ENCODE results near the gene PIH1D1.

Gene PIH1D1

DNA sequence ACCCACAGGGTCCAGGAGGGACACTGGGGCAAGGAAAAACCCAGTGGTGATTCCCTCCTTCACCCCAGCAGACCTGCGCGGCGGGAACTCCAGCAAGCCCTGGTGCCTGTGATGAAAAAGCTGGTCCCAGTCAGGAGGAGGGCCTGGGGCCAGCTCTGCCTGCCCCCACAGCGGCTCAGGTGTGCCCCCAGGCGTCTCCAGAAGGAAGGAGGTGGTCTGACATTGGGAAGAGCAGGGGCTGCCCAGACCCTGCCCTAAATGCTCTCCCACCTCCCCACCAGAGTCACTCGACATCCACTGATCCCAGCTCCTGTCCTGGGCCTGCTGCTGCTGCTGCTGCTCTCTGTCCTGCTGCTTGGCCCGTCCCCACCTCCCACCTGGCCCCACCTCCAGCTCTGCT, 34.5 kb downstream of the PIH1D1 start:
- TF ChIP-seq, protein P1, sequence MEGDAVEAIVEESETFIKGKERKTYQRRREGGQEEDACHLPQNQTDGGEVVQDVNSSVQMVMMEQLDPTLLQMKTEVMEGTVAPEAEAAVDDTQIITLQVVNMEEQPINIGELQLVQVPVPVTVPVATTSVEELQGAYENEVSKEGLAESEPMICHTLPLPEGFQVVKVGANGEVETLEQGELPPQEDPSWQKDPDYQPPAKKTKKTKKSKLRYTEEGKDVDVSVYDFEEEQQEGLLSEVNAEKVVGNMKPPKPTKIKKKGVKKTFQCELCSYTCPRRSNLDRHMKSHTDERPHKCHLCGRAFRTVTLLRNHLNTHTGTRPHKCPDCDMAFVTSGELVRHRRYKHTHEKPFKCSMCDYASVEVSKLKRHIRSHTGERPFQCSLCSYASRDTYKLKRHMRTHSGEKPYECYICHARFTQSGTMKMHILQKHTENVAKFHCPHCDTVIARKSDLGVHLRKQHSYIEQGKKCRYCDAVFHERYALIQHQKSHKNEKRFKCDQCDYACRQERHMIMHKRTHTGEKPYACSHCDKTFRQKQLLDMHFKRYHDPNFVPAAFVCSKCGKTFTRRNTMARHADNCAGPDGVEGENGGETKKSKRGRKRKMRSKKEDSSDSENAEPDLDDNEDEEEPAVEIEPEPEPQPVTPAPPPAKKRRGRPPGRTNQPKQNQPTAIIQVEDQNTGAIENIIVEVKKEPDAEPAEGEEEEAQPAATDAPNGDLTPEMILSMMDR (IDR thresholded peaks at IDR 0.05; ENCODE audit: low read depth, low read length, missing control alignments), result no peak
- in situ Hi-C loops (cut with HindIII; ENCODE audit: low sequenced_read_pairs), result no loop called here
- no peak overlapping the region for H3K4me3 ChIP-seq (ENCODE audit: low read depth, low read length)
- DNase-seq (ENCODE audit: low read depth), result no peak

DNA sequence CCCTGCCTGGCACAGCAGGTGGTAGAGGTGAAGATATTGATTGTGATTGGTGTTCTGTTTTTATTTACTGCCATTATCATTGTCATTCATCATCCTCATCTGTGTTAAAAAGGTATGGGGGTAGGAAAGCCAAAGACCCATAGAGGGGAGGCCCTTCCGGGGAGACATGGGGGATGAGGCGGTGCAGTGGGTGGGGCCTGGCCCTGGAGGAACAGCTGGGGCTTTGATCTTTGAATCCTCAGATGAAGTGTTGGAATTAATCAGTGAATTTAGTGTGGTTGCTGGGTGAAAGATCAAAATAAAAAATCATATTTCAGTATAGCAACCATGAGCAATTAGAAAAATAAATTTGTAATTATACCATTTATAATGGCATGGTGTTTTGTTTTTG, 35.8 kb downstream of the PIH1D1 start:
- in situ Hi-C loops (cut with HindIII; ENCODE audit: low sequenced_read_pairs), result no loop called here
- no peak for DNase-seq (ENCODE audit: low read depth)
- no peak overlapping the region for H3K4me3 ChIP-seq (ENCODE audit: low read depth, low read length)
- TF ChIP-seq, protein P1 (IDR thresholded peaks at IDR 0.05; ENCODE audit: low read depth, low read length, missing control alignments), result no peak

DNA sequence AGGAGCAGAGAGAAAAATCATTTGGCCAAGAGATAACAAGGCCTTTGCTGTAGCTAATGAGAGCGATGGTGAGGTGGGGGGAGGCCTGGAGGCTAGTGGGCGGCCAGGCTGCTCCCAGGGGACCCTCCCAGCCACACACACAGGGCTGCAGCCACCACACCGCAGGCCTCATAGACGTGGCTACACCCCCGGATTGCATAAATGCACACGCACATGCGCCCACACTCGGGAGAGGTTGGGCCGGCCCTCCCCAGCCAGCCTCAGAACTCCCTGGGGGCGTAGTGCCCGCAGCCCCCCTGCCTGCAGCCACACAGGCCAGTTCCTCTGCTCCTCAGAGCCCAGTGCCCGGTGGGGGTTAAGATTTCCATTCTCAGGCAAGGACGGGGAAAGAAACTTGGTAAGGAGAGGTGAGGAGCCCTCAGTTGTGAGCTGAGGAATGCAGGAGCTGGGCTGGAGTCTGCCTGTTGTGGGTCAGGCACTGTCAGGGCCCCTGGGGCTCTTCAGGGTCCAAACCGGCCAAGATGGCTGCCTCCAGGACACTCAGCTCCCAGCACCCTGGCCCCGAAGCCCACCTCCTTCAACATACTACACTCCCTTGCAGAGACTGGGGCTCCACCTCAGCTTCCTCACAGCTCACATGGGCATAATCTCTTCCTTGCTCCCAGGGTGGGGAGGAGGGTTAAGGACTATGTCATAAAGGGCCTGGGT, 36.4 kb downstream of the PIH1D1 start:
- H3K4me3 ChIP-seq (ENCODE audit: low read depth, low read length), result no peak overlapping the region
- in situ Hi-C loops (cut with HindIII; ENCODE audit: low sequenced_read_pairs), result no loop called here
- TF ChIP-seq, protein P1 (IDR thresholded peaks at IDR 0.05; ENCODE audit: low read depth, low read length, missing control alignments), result no peak
- no peak for DNase-seq (ENCODE audit: low read depth)

DNA sequence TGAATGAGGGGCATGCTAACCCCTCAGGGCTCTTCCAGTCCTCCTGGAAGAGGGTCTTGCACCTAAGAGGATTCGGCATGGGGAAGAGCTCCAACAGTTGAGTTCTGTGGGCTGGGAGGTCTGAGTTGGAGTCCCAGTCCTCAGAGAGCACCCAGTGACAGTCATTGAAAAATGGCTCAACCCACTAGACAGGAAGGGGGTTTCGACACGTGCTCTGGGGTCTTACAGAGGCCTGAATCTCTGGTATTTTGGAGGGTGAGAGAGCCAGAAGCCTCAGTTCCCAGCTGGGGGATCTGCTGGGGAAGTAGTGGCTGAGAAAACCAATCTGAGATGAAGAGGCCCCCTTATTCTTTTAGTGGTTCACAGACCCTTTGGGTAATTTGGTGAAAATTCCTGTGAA, 37.4 kb downstream of the PIH1D1 start:
- in situ Hi-C loops (cut with HindIII; ENCODE audit: low sequenced_read_pairs), result no loop called here
- no peak for DNase-seq (ENCODE audit: low read depth)

DNA sequence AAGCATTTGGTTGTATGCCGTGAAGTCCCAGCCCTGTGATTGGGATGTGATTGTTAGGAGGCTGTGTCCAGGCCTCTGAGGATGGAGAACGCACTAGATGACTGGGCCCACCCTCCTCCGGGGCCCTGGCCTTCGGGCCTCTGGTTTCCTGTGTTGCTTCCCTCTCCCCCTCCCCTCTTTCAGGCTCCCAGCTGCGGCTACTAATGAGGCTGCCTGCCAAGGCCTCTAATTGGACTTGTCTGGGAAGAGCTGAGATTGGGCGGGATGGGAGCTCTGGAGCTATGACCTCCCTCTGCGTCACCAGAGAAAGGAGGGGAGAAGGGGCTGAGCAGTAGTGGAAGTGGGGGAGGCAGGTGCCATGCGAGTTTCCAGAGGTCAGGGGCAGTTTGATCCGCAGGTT, 38.3 kb downstream of the PIH1D1 start:
- in situ Hi-C loops (cut with HindIII; ENCODE audit: low sequenced_read_pairs), result no loop called here
- no peak overlapping the region for H3K4me3 ChIP-seq (ENCODE audit: low read depth, low read length)
- TF ChIP-seq, protein P1 (IDR thresholded peaks at IDR 0.05; ENCODE audit: low read depth, low read length, missing control alignments), result no peak
- DNase-seq (ENCODE audit: low read depth), result no peak

More for the DNA sequence above, 37.4 kb downstream of the PIH1D1 start:
- H3K4me3 ChIP-seq (ENCODE audit: low read depth, low read length), result no peak overlapping the region
- TF ChIP-seq, protein P1 (IDR thresholded peaks at IDR 0.05; ENCODE audit: low read depth, low read length, missing control alignments), result no peak

DNA sequence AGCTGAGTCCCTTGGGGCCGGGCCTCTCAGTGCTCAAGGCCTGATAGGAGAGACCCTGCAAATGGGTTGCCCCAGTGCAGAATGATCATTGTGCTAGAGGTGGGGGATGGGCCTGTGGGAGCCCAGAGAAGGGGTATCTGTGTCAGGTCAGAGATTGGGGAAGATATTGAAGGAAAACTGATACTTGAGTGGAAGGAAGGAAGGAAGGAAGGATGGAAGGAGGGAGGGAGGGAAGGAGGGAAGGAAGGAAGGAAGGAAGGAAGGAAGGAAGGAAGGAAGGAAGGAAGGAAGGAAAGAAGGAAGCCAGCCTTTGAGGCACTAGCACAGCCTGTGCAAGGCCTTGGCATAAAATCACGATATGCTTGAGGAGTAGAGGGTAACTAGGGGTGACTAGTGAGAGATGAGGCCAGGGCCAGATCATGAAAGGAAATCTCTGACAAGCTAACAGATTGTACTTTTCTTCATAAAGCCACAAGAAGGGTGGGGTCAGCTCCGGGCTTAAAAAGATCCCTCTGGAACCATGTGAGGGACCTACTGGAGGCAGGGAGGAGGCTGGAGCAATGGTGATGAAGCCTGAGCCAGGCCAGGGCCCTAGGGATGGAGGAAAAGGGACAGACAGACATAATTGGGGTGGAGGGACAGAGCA, 39.8 kb downstream of the PIH1D1 start:
- in situ Hi-C loops (cut with HindIII; ENCODE audit: low sequenced_read_pairs), result no loop called here
- H3K4me3 ChIP-seq (ENCODE audit: low read depth, low read length), result no peak overlapping the region
- no peak for DNase-seq (ENCODE audit: low read depth)
- TF ChIP-seq, protein P1 (IDR thresholded peaks at IDR 0.05; ENCODE audit: low read depth, low read length, missing control alignments), result no peak

Measured in astrocyte of the cerebellum (primary cell).